ENCODE results near the gene PRH1.

- TF ChIP-seq FOXP2 (optimal IDR thresholded peaks at IDR 0.05; ENCODE audit: borderline replicate concordance, extremely low read depth, extremely low read length, insufficient read depth) (no peak), POLR2AphosphoS5 (IDR thresholded peaks at IDR 0.05; ENCODE audit: low read depth, low read length) (no peak)
Measured at GRCh38 chr12:10896854-10897253, 12.8 kb upstream of the PRH1 start.

Measured in PFSK-1 (cell line).